Transverse colon (tissue), 4 donors: ENCODE measurements around the gene HAO1.

ENCODE experiments used
- POLR2A ChIP-seq: fragments of 450-650 bp; IDR thresholded peaks from one replicate; pipeline ENCODE4 v1.6.1; 2016; ENCODE audit warnings: antibody characterized with exemption, mild to moderate bottlenecking, moderate library complexity
- POLR2AphosphoS5 ChIP-seq, 3 donors: sonication (generic); formaldehyde crosslinking; IDR thresholded peaks; one replicate each; pipeline ENCODE4 v1.6.1; 2016; ENCODE audit warnings: antibody characterized with exemption in 3 of 3
- TF ChIP-seq, protein P1 (sequence below), 5 experiments: fragments of 200-600 bp in 3 of 5; fragments of 450-650 bp in 2 of 5; sonication (generic) in 3 of 5; IDR thresholded peaks; 1 replicate in 2 of 5; 2 replicates in 3 of 5; pipeline ENCODE4 v1.5.1; 2016 to 2017; ENCODE audit warnings: antibody characterized with exemption in 5 of 5, inconsistent platforms in 3 of 5, mild to moderate bottlenecking in 2 of 5, moderate library complexity in 1 of 5

DNA sequence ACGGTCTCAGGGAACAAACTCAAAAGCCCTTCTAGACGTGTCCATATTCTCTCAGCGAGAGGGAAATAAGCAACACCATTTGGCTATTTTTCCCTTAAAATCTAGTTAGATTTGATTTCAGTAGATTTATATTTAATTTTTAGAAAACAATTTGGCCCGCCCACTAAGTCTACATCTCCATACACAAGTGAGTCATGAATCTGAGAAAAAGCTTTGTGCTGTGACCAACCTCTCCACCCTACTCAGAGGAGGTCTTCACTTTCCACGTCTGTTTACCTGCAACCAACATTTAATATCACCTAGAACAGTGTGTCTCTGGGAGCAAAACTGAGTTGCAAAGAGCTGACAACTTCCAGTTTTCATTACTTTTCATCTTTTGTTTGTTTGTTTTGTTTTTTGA, 48.6 kb downstream of the HAO1 start:
- TF ChIP-seq, protein P1, sequence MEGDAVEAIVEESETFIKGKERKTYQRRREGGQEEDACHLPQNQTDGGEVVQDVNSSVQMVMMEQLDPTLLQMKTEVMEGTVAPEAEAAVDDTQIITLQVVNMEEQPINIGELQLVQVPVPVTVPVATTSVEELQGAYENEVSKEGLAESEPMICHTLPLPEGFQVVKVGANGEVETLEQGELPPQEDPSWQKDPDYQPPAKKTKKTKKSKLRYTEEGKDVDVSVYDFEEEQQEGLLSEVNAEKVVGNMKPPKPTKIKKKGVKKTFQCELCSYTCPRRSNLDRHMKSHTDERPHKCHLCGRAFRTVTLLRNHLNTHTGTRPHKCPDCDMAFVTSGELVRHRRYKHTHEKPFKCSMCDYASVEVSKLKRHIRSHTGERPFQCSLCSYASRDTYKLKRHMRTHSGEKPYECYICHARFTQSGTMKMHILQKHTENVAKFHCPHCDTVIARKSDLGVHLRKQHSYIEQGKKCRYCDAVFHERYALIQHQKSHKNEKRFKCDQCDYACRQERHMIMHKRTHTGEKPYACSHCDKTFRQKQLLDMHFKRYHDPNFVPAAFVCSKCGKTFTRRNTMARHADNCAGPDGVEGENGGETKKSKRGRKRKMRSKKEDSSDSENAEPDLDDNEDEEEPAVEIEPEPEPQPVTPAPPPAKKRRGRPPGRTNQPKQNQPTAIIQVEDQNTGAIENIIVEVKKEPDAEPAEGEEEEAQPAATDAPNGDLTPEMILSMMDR (IDR thresholded peaks at IDR 0.05): no peak
- TF ChIP-seq POLR2A: no peak
- TF ChIP-seq POLR2AphosphoS5 (IDR thresholded peaks at IDR 0.05): no peak
